ENCODE data around the gene ADAR.

ADAR gene

DNA sequence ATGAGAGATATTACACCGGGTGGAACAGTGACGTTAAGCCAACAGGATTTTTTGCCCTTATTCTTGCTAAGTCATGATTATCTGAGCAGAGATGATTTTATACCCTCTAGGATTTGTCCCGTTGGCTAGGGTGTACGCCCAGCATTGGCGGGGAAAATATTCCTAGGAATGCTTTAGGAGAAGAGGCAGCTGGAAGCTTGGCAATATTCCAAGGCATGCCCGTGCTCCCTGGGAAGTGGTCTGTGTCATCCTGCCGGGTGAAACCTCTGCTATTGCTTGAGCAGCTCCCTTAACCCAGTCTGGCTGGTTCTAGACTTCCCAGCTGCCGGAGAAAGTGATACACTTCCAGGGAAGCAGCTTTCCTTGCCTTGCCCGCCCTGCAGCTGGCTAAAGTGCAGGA, 24.2 kb downstream of the ADAR start:
- no peak for DNase-seq

DNA sequence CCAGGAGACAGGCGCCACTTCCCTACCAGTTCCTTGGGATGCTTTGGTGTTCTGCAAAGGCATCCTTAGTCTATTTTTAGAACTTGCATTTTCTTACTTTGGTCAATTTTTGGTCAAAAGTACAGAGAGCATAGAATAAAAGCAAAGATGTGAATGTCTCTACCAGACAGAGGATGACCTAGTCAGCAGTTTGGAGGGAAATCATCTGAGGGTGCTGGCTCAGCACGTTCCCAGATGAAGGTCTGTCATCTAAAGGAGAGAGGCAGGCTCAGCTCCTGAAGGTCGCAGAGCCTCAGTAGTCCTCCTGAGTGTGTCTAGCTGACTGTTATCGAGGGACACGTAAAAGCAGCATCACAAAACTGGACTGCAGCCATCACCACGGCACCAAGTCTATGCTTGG, 25.1 kb downstream of the ADAR start:
- no peak for DNase-seq

DNA sequence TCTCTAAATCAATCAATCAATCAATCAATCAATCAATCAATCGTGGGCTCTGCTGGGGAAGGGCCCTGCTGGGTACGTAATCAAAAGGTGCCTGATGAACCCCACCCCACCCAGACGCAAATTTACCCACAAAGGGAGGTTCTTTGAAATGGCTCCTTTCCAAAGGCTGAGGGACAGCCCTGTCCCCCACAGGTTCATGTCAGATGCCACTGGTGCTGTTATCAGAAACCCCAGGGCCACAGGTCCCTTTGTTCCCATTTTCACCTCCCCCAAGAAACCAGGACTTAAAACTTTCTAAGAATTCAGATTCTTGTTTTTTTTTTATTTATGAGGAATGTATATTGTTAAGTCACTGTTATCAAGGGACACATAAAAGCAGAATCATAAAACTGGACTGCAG, 26.2 kb downstream of the ADAR start:
- DNase-seq: no peak

DNA sequence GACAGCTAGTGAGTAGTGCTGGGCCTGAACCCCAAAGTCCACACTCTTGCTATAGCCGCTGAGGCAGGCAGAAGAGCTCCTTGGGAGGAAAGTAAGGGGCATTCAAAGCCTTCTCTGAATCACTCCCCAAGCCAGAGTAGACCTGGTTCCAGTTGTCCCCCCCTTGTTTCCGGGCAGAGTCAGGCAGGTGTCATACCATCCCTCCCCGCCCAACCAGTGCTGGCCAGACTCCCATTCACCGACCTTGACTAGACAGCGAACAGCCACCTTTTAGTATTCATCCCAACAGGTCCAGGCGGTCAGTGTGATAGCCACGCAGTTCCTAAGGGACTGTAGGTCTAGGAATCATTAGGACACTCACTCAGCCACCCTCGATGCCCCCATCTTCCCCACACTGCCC, 28.6 kb downstream of the ADAR start:
- DNase-seq: no peak

DNA sequence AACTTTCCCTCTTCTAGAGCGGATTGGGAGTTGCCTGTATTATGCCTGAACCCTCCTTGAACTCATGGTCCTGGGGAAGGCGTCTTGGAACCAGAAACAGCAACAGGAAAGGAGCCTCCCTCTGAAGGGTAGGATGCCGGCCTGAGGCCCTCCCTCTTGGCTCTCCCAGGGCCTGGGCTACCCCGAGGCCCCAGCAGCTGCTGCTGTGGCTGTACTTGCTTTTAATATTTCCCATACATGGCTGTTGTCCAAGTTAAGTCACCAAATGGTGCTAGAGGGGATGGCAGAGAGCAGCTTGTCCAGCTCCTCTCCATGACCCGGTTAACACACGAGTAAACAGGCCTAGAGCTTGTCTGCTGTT, 29.9 kb downstream of the ADAR start:
- no peak for DNase-seq

DNA sequence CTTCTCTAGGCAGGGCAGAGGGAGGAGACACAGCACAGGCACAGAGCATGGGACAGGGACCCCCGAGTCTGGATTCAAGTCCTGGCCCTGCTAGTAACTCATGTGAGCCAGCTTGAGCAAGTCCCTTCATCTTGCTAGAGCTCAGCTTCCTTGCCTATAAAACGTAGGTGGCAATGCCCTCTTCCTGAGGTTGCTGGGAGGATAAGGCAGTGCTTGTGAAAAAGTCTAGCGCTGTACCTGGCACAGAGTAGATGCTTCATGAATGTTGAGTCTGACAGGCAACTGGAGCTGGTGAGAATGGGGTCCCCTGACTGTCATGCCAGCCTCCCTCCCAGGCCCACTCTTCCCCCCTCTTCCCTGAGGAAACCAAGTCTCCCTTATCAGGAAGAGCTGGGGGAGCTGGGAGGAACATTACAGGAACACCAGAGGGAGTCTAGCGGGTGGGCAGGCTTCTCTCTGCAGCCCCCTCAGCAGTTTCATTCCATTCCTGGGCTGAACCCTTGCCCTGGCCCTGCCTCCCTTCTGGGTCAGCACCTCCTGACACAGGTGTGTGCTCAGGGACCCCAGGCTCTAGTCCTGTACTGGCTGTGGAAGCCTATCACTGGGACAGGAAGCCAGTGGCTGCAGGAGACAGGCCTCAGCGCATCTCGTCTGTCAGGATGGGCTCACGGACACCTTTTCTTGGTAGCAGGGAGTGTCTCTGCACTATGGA, 30.5 kb downstream of the ADAR start:
- DNase-seq: no peak

DNA sequence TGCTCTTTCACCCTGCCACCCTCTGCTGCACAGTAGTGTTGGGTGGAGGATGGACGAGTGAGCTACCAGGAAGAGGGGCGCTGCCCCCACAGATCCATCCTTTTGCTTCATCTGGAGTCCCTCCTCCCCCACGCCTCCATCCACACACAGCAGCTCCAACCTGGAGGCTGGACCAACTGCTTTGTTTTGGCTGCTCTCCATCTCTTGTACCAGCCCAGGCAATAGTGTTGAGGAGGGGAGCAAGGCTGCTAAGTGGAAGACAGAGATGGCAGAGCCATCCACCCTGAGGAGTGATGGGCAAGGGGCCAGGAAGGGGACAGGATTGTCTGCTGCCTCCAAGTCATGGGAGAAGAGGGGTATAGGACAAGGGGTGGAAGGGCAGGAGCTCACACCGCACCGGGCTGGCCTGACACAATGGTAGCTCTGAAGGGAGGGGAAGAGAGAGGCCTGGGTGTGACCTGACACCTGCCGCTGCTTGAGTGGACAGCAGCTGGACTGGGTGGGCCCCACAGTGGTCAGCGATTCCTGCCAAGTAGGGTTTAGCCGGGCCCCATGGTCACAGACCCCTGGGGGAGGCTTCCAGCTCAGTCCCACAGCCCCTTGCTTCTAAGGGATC, 31.9 kb downstream of the ADAR start:
- no peak for DNase-seq

DNA sequence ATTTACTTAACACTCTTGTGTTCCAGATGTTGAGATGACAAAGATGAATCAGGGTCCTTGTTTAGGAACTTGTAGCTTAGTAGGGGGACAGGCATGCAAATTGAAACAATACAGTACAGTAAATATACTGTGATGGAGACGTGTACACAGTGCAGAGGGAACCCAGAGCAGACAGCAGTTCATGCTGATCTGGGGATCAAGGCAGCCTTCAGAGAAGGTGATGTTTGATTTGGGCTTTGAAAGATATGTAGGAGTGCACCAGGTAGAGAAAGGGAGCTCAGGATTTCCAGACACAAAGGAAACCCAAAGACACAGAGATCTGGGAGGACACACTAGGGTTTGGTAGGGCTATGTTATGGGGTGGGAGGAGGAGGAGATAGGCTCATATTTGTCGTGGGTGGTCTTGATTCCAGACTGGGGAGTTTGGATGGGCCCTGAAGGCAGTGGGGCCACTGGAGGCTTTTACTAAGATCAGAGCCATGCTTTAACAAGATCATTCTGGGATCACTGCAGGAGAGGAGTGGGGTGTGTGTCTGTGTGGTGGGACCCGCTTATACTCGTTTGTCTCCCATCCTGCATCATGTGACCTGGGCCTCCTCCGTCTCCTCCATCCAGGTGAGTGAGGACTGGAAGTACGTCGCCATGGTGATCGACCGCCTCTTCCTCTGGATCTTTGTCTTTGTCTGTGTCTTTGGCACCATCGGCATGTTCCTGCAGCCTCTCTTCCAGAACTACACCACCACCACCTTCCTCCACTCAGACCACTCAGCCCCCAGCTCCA, 32.6 kb downstream of the ADAR start:
- DNase-seq: no peak

DNA sequence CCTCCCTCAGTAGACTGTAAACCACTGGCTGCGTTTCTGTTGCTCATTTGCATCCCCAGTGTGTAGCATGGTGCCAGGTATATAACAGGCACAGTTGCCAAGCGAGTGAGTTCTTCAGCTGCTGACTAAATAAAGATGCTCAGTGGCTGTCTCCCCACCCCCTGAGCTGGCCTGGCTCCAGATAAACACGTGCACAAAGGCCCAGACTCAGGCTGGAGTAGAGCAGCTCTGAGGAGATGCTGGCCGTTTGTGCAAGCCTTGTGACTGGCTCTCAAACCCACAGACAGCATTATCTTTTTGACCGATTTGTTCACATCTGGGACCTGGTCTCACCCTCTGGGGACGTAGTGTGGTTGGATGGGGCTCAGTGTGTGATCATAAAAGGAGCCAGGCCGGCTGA, 33.3 kb downstream of the ADAR start:
- DNase-seq: no peak

DNA sequence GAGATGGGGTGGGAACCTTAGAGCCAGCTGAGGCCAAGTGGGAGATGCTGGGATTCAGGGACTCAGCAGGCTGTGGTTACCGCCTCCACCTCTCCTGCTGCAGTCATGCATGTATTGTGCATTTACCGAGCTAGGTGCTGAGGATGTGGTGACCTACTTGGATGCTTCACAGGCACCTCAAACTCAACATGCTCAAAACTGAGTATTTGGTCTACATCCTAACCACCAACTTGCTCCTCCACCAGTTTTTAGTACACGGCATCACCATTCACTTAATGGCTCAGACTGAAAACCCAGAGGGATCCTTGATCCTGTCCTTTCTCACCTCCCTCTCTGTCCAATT, 34.8 kb downstream of the ADAR start:
- DNase-seq: no peak

DNA sequence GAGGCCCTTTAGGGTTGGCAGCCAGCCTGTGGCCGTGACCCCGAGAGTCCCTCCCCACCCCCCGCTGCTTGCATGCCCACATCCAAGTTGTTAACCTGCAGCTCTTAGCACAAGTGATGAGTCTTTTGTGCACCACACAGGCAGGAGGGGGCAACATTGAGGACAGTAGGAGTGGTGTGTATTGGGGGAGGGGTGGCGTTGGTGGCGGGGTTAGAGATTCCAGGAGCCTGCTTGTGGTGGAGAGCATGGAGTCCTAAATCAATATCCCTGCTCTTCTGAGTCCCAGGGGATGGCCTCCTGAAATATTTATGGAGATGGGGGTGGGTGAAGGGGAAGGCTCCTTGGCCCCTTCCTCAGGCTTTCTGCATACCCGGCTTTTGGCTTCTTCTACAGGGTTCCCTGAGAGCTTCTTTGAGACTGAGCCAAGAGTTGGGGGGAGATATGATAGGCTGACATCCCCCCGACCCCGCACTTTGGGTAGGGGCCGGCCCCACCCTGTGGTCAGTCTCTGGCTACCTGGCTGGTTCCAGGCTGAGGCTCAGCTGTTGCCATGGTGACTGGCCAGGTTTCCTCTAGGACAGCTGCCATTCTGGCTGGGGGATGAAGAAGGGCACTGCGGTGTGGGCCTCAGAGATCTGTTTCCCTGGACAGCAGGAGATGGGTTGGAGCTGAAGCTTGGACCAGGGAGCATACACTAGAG, 35.4 kb downstream of the ADAR start:
- DNase-seq: no peak

DNA sequence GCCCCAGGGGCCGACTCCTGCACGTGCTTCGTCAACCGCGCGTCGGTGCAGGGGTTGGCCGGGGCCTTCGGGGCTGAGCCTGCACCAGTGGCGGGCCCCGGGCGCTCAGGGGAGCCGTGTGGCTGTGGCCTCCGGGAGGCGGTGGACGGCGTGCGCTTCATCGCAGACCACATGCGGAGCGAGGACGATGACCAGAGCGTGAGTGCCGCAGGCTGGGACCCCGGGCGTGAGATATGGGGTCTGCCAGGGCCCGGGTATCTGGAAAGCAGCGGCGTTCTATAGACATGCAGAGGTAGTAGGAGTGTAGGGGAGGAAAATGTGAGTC, 36.1 kb downstream of the ADAR start:
- no peak for DNase-seq

DNA sequence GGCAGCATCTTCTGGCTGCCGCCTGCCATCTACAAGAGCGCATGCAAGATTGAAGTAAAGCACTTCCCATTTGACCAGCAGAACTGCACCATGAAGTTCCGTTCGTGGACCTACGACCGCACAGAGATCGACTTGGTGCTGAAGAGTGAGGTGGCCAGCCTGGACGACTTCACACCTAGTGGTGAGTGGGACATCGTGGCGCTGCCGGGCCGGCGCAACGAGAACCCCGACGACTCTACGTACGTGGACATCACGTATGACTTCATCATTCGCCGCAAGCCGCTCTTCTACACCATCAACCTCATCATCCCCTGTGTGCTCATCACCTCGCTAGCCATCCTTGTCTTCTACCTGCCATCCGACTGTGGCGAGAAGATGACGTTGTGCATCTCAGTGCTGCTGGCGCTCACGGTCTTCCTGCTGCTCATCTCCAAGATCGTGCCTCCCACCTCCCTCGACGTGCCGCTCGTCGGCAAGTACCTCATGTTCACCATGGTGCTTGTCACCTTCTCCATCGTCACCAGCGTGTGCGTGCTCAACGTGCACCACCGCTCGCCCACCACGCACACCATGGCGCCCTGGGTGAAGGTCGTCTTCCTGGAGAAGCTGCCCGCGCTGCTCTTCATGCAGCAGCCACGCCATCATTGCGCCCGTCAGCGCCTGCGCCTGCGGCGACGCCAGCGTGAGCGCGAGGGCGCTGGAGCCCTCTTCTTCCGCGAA, 36.6 kb downstream of the ADAR start:
- no peak for DNase-seq

DNA sequence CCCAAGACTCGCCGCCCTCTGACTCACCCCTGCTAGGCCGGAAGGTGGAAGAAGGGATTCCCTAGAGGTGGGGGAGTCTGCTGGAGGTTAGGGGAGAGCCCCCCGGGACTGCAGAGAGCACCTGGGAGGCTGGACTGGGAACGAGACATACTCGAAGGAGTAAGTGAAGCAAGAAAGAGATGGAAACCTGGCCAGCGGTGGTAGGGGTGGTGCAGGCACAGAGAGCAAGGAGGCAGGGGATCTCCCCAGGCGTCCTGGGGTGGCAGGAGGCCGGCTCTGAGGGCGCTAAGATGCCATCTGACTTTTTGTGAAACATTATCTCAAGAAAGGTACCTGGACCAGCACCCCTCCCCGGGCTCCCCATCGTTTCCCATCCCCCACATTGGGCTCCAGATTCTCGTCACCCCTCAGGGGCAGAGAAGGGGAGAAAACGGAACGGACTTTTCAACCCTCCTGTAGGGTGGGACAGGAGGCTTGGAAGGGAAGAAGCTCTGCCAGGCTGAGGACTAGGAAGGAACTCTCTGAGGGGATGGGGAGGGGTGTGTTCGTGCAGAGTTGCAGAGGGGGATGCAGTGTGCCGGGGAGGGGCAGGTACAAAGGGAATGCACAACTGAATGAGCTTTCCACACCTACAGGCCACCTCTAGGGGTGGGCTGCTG, 39.7 kb downstream of the ADAR start:
- no peak for DNase-seq

DNA sequence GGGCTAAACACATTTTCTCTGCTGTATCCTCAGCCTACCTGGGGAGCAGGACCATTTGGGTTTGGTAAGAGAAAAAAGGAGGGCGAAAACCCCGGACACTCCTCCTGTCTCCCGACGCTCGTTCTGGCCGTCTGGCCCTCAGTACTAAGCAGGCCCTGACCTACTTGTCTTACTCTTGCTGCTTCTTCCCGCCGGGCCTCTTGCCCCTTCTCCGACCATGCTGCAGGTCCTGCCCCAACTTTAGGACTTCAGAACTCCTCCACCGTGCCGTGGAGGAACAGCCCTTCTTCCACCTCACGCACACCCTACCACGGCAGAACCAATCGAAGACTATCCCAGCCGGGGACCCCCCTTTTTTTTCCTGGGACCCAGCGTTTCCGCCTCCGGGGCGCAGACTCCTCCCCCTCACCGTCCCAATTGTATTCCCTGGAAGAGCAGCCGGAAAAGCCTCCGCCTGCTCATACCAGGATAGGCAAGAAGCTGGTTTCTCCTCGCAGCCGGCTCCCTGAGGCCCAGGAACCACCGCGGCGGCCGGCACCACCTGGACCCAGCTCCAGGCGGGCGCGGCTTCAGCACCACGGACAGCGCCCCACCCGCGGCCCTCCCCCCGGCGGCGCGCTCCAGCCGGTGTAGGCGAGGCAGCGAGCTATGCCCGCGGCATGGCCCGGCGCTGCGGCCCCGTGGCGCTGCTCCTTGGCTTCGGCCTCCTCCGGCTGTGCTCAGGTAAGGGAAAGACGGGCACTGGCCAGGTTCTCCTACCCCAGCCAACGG, 40.4 kb downstream of the ADAR start, which contains the start of gene CHRNB2:
Gene CHRNB2, plus strand, starts transcription at position 393 of the 771 bp plus-strand sequence. Its CDS starts 267 bp downstream, at position 660.
- peak; percentile 58 for DNase-seq

DNA sequence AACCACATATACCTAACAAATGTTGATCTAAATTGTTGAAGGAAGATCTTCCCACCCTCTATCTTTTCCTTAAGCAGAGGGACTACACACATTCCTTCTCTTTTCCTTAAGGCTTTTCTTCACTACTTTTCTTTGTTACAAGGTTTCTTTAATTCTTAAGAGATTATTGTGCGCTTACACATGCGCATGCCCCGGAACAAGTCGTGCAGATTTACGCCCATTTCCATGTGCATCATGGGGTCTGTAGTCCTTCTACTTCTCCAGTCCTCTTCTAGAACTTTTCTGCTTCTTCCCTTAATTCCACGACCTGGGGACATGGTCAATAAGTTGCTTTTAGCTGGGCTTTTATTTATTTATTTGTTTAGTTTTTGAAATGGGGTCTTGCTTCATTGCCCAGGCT, 42.1 kb downstream of the ADAR start:
- DNase-seq: no peak

DNA sequence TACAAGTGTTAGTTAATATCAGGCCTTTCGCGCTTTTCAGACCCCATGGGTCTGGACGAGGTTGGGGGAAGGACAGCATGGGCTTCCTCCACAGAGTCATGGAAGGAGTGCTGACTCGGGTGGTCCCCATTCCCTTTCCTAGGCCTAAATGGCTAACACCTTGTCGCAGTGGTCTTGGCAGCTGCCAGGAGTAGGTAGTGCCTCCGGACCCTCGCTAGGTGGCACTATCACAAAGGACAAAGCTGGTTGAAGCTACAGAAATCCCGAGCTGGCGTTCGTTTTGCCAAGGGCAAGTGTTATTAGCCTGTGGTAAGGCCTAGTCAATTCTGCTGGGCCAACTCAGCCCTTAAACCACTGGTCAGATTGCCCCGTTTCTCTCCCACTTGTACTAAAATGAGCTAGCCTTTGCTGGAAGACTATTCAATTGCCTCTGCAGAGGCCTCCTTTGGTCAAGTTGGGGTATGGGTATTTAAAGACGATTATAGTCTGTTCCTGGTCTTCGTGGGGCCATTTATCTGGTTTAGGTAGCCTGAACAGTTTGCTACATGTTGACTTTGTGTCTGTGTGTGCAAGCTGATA, 48.4 kb downstream of the ADAR start:
- peak; percentile 78 for DNase-seq

DNA sequence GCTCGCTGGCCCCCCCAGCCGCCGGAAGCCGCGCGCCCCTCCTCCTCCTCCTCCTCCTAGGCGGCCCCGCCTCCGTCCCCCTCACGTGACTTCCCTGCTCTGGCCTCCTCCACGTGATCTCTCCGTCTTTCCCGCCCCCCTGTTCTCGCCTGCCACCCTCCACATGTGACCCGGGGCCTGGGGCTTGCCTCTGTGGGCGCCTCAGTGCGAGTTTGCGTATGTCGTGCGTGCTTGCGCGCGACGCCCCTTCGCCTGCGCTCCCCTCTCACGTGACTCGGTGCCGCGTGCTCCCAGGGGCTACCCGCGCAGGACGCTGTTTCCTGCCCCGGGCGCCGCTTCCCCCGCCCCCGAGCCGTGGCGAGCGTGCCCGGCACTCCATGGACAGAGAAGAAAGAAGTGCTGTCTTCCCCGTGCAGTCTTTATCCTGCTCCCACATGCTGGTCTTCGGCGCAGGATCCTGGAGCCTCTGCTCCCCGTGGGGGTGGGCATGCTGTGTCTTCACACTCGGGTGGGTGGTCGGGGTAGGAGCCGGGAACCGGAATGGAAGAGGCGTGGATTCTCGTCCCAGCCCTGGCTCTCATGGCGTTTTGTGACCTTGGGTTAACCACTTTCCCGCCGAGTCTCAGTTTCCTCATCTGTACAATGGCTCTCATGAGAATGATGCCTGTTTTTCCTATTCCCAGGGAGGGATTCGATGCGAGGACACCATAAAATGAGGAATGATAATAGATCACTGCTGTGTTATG, 49.1 kb downstream of the ADAR start:
- DNase-seq: peak; percentile 99

DNA sequence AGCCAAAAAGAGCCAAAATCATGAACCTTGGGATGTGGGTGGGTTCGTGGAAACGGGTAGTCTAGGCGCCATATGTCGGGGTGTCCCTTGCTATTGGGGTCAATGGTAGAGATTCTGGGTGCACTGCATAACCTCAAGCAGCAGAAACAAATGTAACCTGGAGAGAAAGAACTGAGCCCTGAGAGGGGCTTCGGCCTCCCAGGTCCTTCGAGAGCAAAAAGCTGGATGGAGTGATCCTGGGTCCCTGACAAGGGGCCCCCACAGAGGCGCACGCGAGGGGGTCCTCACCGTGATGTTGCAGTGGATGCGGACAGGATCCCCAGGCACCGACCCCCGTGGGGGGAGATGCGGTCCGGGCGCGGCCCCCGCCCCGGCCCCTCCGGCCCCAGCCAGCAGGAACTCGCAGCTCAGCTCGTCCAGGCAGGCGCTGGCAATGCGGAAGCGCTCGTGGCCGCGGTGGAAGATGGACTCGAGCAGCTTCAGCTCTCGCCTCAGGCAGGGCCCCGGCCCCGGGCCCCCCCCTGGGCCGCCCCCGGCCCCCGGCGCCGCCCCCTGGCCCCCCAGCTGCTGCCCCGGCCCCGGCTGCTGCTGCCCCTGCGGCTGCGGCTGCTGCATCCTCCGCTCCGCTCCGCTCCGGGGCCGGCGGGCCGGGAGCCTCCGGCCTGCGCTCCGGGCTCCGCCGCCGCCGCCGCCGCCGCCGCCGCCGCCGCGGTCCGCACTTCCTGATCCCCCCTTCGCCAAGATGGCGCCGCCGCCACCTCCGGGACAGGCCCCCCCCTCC, 49.9 kb downstream of the ADAR start, which contains the start of gene UBE2Q1:
Gene UBE2Q1, minus strand, starts transcription at position 724 of the 781 bp plus-strand sequence. Its CDS starts 109 bp downstream, at position 615.
- DNase-seq: peak; percentile 44

Data from stimulated activated naive CD4-positive, alpha-beta T cell treated with Interleukin-2 at 50 U/mL for 16 hours (primary cell).